HEK293T (cell line): ENCODE results near the gene MYL3.

Source experiments
- FOXM1 ChIP-seq: fragments of 450-650 bp; IDR thresholded peaks from 2 replicates; pipeline ENCODE4 v1.6.1; 2017; ENCODE audit warnings: mild to moderate bottlenecking, borderline replicate concordance
- LEF1 ChIP-seq: fragments of 450-650 bp; IDR thresholded peaks from 2 replicates; pipeline ENCODE4 v1.6.1; 2017; ENCODE audit warnings: mild to moderate bottlenecking, borderline replicate concordance
- NFRKB ChIP-seq: fragments of 450-650 bp; IDR thresholded peaks from 2 replicates; pipeline ENCODE4 v1.6.1; 2016; ENCODE audit warnings: mild to moderate bottlenecking, moderate library complexity
- SP1 ChIP-seq: fragments of 450-650 bp; IDR thresholded peaks from 2 replicates; pipeline ENCODE4 v1.6.1; 2017
- SUZ12 ChIP-seq: fragments of 450-650 bp; IDR thresholded peaks from 2 replicates; pipeline ENCODE4 v1.6.1; 2016; ENCODE audit warnings: mild to moderate bottlenecking
- TARDBP ChIP-seq: fragments of 450-650 bp; IDR thresholded peaks from 2 replicates; pipeline ENCODE4 v1.6.1; 2016
- TF ChIP-seq, protein P1 (sequence below): fragments of 450-650 bp; IDR thresholded peaks from 2 replicates; pipeline ENCODE4 v1.6.1; 2016

DNA sequence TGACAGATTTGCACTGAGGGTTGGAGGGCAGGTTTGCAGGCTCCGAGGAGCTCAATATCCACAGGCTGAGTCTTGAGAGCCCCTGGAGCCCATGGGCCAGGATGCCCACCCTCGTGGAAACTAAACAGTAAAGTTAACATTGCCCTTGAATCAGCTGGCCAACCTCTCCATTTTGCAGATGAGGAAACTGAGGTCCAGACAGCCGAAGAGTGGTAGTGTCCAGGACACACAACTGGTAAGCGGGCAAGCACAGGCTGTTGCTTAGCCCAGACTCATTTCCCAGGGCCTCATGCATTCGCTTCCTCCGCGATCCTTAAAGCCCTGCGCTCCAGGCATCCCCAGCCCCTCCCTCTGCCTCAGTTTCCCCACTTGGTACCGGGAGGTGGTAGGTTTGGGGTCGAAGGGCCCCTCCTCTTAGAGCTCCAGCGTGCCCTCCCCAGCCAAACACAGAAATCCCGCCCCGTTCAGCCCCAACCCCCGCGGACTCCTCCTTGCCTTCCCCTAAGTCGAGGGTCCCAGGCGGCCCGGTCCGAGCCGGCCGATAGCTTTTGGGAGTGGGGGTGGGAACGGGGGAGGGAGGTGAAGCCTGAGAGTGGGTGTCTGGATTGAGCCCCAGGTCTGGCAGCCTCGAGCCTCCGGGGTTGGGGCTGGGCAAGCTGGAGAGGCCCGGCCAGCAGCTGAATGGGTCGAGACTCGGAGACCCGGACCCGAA is 17.8 kb upstream of the MYL3 start:
- TF ChIP-seq LEF1 (no peak), TARDBP (no peak), FOXM1 (no peak), NFRKB (no peak), SUZ12 (no peak), SP1 (no peak)
- TF ChIP-seq, protein P1, sequence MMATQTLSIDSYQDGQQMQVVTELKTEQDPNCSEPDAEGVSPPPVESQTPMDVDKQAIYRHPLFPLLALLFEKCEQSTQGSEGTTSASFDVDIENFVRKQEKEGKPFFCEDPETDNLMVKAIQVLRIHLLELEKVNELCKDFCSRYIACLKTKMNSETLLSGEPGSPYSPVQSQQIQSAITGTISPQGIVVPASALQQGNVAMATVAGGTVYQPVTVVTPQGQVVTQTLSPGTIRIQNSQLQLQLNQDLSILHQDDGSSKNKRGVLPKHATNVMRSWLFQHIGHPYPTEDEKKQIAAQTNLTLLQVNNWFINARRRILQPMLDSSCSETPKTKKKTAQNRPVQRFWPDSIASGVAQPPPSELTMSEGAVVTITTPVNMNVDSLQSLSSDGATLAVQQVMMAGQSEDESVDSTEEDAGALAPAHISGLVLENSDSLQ = no peak
